Activated naive CD8-positive, alpha-beta T cell treated with anti-CD3 and anti-CD28 coated beads for 36 hours (primary cell): Measurements from ENCODE around the gene GADD45GIP1. TPM values are rescaled to one million over a fixed set of nuclear protein-coding genes. Genes with fewer than 3 reads are reported as not detected.
"Not testable (repeated sequence)": the region's sequence is repeated elsewhere in the genome, so short reads cannot be mapped to it uniquely, and the experiment has no call there.

ENCODE experiments used
- DNase-seq: peaks from one replicate; pipeline ENCODE4 v3.0.0; 2021
- H3K27ac Mint-ChIP-seq: one replicate; pipeline ENCODE4 v1.8.0; 2022; ENCODE audit warnings: mild to moderate bottlenecking, moderate library complexity, mixed read lengths
- H3K27me3 Mint-ChIP-seq: one replicate; pipeline ENCODE4 v1.8.0; 2022; ENCODE audit warnings: mild to moderate bottlenecking, mixed read lengths
- H3K36me3 Mint-ChIP-seq: one replicate; pipeline ENCODE4 v1.8.0; 2021; ENCODE audit warnings: mild to moderate bottlenecking, mixed read lengths
- H3K4me1 Mint-ChIP-seq: one replicate; pipeline ENCODE4 v1.8.0; 2021; ENCODE audit warnings: mixed read lengths
- H3K4me3 Mint-ChIP-seq: one replicate; pipeline ENCODE4 v1.8.0; 2022; ENCODE audit warnings: mild to moderate bottlenecking, moderate library complexity, mixed read lengths
- H3K9me3 Mint-ChIP-seq: one replicate; pipeline ENCODE4 v1.8.0; 2022; ENCODE audit warnings: mixed read lengths
- total RNA-seq, 2 experiments: library from RNA; stranded (reverse); gene quantifications; one replicate each; pipeline ENCODE4 v1.2.3, GENCODE V29; 2021

The GADD45GIP1 gene
- total RNA-seq, 2 experiments from 2014 or later = 37.1 to 37.8 TPM

GRCh38 chr19:12924621-12925310 is 32.3 kb downstream of the GADD45GIP1 start:
- no peak for DNase-seq
- no peak overlapping the region for H3K27ac Mint-ChIP-seq
- no peaks in the 10 kb centered on the region for H3K9me3 Mint-ChIP-seq
- H3K27me3 Mint-ChIP-seq = no peaks in the 10 kb centered on the region
- no peak overlapping the region for H3K4me3 Mint-ChIP-seq
- H3K36me3 Mint-ChIP-seq = peaks cover 44% of the 10 kb centered on the region
- H3K4me1 Mint-ChIP-seq = peaks cover 3% of the 10 kb centered on the region

GRCh38 chr19:12922959-12923358 is 34.1 kb downstream of the GADD45GIP1 start:
- no peak overlapping the region for H3K27ac Mint-ChIP-seq
- no peak for DNase-seq
- H3K4me1 Mint-ChIP-seq = peaks cover 13% of the 10 kb centered on the region
- no peaks in the 10 kb centered on the region for H3K9me3 Mint-ChIP-seq
- H3K4me3 Mint-ChIP-seq = no peak overlapping the region
- peaks cover 43% of the 10 kb centered on the region for H3K36me3 Mint-ChIP-seq
- peaks cover 4% of the 10 kb centered on the region for H3K27me3 Mint-ChIP-seq

GRCh38 chr19:12921047-12921446 is 36.0 kb downstream of the GADD45GIP1 start:
- Mint-ChIP-seq H3K27ac (peak overlapping the region; percentile 19), H3K4me1 (peaks cover 13% of the 10 kb centered on the region), H3K4me3 (no peak overlapping the region), H3K9me3 (no peaks in the 10 kb centered on the region), H3K27me3 (peaks cover 4% of the 10 kb centered on the region), H3K36me3 (peaks cover 30% of the 10 kb centered on the region)
- DNase-seq = no peak

- Mint-ChIP-seq H3K27ac (peak overlapping the region; percentile 86), H3K4me3 (no peak overlapping the region), H3K27me3 (peaks cover 4% of the 10 kb centered on the region), H3K4me1 (peaks cover 29% of the 10 kb centered on the region), H3K36me3 (peaks cover 20% of the 10 kb centered on the region), H3K9me3 (no peaks in the 10 kb centered on the region)
- DNase-seq = no peak
Observed at GRCh38 chr19:12918253-12918652, 38.8 kb downstream of the GADD45GIP1 start.

GRCh38 chr19:12915860-12916259 is 41.2 kb downstream of the GADD45GIP1 start:
- Mint-ChIP-seq H3K36me3 (peaks cover 10% of the 10 kb centered on the region), H3K27ac (peak overlapping the region; percentile 67), H3K4me1 (peaks cover 28% of the 10 kb centered on the region)
- not testable (repeated sequence) for H3K27me3 Mint-ChIP-seq, DNase-seq, H3K9me3 Mint-ChIP-seq, H3K4me3 Mint-ChIP-seq

GRCh38 chr19:12913851-12914690 is 43.0 kb downstream of the GADD45GIP1 start:
- peak; percentile 46 for DNase-seq
- H3K27me3 Mint-ChIP-seq = peaks cover 2% of the 10 kb centered on the region
- H3K27ac Mint-ChIP-seq = peak overlapping the region; percentile 92
- peaks cover 3% of the 10 kb centered on the region for H3K36me3 Mint-ChIP-seq
- peaks cover 22% of the 10 kb centered on the region for H3K4me1 Mint-ChIP-seq
- no peaks in the 10 kb centered on the region for H3K9me3 Mint-ChIP-seq
- H3K4me3 Mint-ChIP-seq = peak overlapping the region; percentile 42

- no peak for DNase-seq
- peak overlapping the region; percentile 92 for H3K27ac Mint-ChIP-seq
- no peaks in the 10 kb centered on the region for H3K9me3 Mint-ChIP-seq
- peaks cover 16% of the 10 kb centered on the region for H3K4me1 Mint-ChIP-seq
- H3K4me3 Mint-ChIP-seq = no peak overlapping the region
- no peaks in the 10 kb centered on the region for H3K27me3 Mint-ChIP-seq
- H3K36me3 Mint-ChIP-seq = no peaks in the 10 kb centered on the region
Observed at GRCh38 chr19:12913011-12913561, 43.9 kb downstream of the GADD45GIP1 start.

- no peak overlapping the region for H3K4me3 Mint-ChIP-seq
- no peaks in the 10 kb centered on the region for H3K36me3 Mint-ChIP-seq
- peaks cover 16% of the 10 kb centered on the region for H3K4me1 Mint-ChIP-seq
- H3K27ac Mint-ChIP-seq = no peak overlapping the region
- H3K9me3 Mint-ChIP-seq = no peaks in the 10 kb centered on the region
- H3K27me3 Mint-ChIP-seq = no peaks in the 10 kb centered on the region
- no peak for DNase-seq
Observed at GRCh38 chr19:12912571-12912970, 44.5 kb downstream of the GADD45GIP1 start.

- DNase-seq = no peak
- H3K9me3 Mint-ChIP-seq = no peaks in the 10 kb centered on the region
Observed at GRCh38 chr19:12907166-12907565, 49.9 kb downstream of the GADD45GIP1 start.

More at GRCh38 chr19:12907166-12907565, 49.9 kb downstream of the GADD45GIP1 start:
- H3K36me3 Mint-ChIP-seq = peaks cover 2% of the 10 kb centered on the region
- no peaks in the 10 kb centered on the region for H3K4me1 Mint-ChIP-seq
- no peak overlapping the region for H3K27ac Mint-ChIP-seq
- no peak overlapping the region for H3K4me3 Mint-ChIP-seq
- H3K27me3 Mint-ChIP-seq = no peaks in the 10 kb centered on the region

Other genes with a start within 250 kb of the GADD45GIP1 start
- 100 to 1,000 TPM; 125 to 134 TPM for gene TNPO2, start 233.3 kb downstream of the GADD45GIP1 start, total RNA-seq
- 100 to 1,000 TPM; 223 to 230 TPM for gene TRIR, start 222.5 kb downstream of the GADD45GIP1 start, total RNA-seq
- 10 to 100 TPM; 78.3 to 80.2 TPM for gene GET3, start 219.7 kb downstream of the GADD45GIP1 start, total RNA-seq
- not detected for gene BEST2, start 205.4 kb downstream of the GADD45GIP1 start, total RNA-seq
- 10 to 100 TPM; 13.0 to 13.8 TPM for gene HOOK2, start 181.7 kb downstream of the GADD45GIP1 start, total RNA-seq
- gene JUNB, start 165.7 kb downstream of the GADD45GIP1 start, total RNA-seq = 100 to 1,000 TPM; 171 to 175 TPM
- gene PRDX2, start 155.4 kb downstream of the GADD45GIP1 start, total RNA-seq = 100 to 1,000 TPM; 238 to 241 TPM
- gene THSD8, start 155.2 kb downstream of the GADD45GIP1 start, total RNA-seq = 10 to 100 TPM; 25.3 to 30.5 TPM
- 10 to 100 TPM; 46.1 to 55.5 TPM for gene RNASEH2A, start 150.6 kb downstream of the GADD45GIP1 start, total RNA-seq
- gene RTBDN, start 122.6 kb downstream of the GADD45GIP1 start, total RNA-seq = not detected
- gene MAST1, start 118.7 kb downstream of the GADD45GIP1 start, total RNA-seq = 1 to 10 TPM; 1.2 to 2.0 TPM
- gene DNASE2, start 75.8 kb downstream of the GADD45GIP1 start, total RNA-seq = 10 to 100 TPM; 21.5 to 22.2 TPM
- under 1 TPM; 0.34 to 0.39 TPM for gene KLF1, start 70.0 kb downstream of the GADD45GIP1 start, total RNA-seq
- gene GCDH, start 66.1 kb downstream of the GADD45GIP1 start, total RNA-seq = 10 to 100 TPM; 41.2 to 42.5 TPM
- 1 to 10 TPM; 1.8 to 2.7 TPM for gene SYCE2, start 37.9 kb downstream of the GADD45GIP1 start, total RNA-seq
- gene FARSA, start 23.5 kb downstream of the GADD45GIP1 start, total RNA-seq = 100 to 1,000 TPM; 166 to 167 TPM
- 100 to 1,000 TPM; 673 to 688 TPM for gene CALR, start 18.6 kb downstream of the GADD45GIP1 start, total RNA-seq
- gene RAD23A, start 11.4 kb downstream of the GADD45GIP1 start, total RNA-seq = 100 to 1,000 TPM; 176 to 181 TPM
- not detected for gene DAND5, start 12.4 kb upstream of the GADD45GIP1 start, total RNA-seq
- 1 to 10 TPM; 6.3 to 8.7 TPM for gene NFIX, start 38.3 kb upstream of the GADD45GIP1 start, total RNA-seq
- 1 to 10 TPM; 2.6 to 2.9 TPM for gene LYL1, start 145.6 kb upstream of the GADD45GIP1 start, total RNA-seq
- gene TRMT1, start 159.5 kb upstream of the GADD45GIP1 start, total RNA-seq = 100 to 1,000 TPM; 114 TPM
- gene NACC1, start 161.0 kb upstream of the GADD45GIP1 start, total RNA-seq = 10 to 100 TPM; 81.2 to 83.8 TPM
- gene STX10, start 193.2 kb upstream of the GADD45GIP1 start, total RNA-seq = 10 to 100 TPM; 53.3 to 55.0 TPM
- gene IER2, start 193.2 kb upstream of the GADD45GIP1 start, total RNA-seq = 100 to 1,000 TPM; 128 to 132 TPM